ENCODE measurements around the gene NR4A3.

GRCh38 chr9:99867968-99868367 lies 46.3 kb downstream of the NR4A3 start:
- no peak for TF ChIP-seq CTCF (IDR thresholded peaks at IDR 0.05; ENCODE audit: borderline replicate concordance, extremely low read depth, low read length, poor library complexity, severe bottlenecking)
- no peak for TF ChIP-seq EZH2 (IDR thresholded peaks at IDR 0.05; ENCODE audit: borderline replicate concordance, low read depth, low read length, severe bottlenecking)

All from DND-41 (cell line).